Measurements from ENCODE around the gene IRS2.

DNA sequence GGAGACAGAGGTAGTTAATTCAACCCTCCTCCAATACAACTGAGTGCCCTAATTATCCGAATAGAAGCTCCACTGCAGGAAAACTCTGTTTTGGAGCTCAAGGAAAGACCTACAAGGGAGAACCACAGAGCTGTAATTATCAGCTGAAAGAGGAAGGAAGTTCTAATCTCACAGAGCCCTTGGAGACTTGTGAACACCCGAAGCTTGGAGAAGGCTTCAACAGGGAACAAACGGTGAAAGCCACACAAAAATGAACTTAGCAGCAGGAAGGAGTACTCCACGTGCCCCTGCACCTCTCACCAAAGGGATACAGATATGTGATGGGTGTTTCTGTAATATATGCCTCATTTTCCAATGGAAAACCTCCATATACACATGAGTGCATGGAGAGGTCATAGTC is 61.1 kb downstream of the IRS2 start:
- TF ChIP-seq ZNF274 (IDR thresholded peaks at IDR 0.05; ENCODE audit: low read depth, low read length) = no peak
- no peak for TF ChIP-seq YY1 (IDR thresholded peaks at IDR 0.05; ENCODE audit: insufficient read depth, insufficient read length)

Data from NT2/D1 (cell line).